ENCODE measurements around the gene OFD1.

The OFD1 gene

GRCh38 chrX:13752646-13753045, 18.1 kb downstream of the OFD1 start:
- no peak for DNase-seq

GRCh38 chrX:13754765-13755164, 20.2 kb downstream of the OFD1 start:
- no peak for DNase-seq

- no peak for DNase-seq
Measured at GRCh38 chrX:13755254-13755653, 20.7 kb downstream of the OFD1 start.

- no peak for DNase-seq
Measured at GRCh38 chrX:13756381-13756780, 21.8 kb downstream of the OFD1 start.

GRCh38 chrX:13759152-13759718, 24.7 kb downstream of the OFD1 start:
- no peak for DNase-seq

- no peak for DNase-seq
Measured at GRCh38 chrX:13760426-13760825, 25.9 kb downstream of the OFD1 start.

DNA sequence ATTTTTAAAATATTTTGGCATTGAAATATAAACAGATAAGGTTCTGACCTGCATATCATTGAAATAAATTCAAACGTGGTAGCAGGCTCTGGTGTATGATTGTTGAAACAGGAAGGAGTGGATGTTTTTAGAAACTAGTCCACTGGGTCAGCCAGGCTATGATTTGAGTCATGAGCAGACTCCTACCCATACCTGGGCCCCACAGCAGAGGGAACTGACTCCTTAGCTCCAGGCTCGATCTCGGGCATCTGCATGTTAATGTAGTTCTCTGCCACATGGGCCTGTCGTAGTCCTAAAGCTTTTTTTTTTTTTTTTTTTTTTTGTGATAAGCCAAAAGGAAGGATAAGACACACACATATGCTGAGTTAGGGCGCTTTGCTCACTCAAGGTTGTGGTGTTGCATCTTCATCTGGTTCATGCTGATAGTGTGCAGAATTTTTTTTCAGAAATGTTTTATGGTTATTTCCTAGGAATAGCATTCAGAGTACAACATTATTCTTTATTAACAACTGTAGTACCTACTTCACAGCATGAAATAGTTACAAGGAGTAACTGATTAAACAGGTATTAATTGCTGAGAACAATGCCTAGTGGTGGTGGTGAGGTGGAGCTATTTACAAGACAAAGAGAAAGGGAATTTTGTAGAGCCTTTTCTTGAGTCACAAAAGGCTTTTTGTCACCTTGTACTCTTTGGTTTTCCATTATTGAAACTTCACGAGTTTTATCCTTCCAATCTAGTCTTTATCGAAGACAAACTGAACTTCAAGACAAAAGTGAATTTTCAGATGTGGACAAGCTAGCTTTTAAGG, 27.3 kb downstream of the OFD1 start:
- DNase-seq: no peak

GRCh38 chrX:13763489-13763888, 28.9 kb downstream of the OFD1 start:
- DNase-seq: no peak

DNA sequence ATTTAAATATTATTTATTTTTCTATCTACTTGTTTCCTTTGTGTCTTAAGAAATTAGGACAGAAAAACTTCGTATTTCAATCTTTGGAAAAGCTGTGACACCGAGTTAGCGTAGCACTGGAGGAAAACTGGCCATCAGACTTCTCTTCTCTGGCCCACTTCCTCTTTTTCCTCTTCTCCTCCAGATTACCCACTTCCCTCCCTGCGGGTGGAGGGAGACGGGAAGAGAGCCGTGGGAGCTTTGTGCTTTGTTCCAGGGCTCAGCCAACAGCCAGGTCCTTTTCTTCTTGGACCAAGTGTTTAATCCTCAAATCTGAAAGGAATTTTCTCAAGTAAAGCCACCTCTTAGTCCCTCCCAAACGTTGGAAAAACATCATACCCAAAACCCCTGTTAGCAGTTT, 29.7 kb downstream of the OFD1 start:
- DNase-seq: no peak

DNA sequence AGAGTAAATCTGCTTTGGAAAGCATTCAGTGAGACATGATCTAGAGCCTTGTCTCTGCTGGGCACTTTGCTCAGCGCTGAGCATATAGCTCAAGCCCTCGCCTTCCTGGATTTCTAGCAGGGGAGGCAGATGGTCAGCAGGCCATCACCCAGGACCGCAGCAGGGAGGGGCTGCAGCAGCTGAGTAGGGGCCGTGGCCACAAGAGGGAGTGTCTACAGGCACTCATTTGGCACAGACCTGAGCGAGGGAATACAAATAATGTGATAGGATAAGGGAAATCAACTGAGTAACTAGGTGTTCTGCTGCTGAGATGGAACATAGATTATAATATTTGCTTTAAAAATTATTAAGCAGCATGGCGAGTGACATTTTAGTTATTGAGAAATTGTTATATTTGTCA, 30.2 kb downstream of the OFD1 start:
- DNase-seq: peak in 1 of 2 experiments; percentile 13

GRCh38 chrX:13768939-13769338, 34.4 kb downstream of the OFD1 start:
- no peak for DNase-seq

DNA sequence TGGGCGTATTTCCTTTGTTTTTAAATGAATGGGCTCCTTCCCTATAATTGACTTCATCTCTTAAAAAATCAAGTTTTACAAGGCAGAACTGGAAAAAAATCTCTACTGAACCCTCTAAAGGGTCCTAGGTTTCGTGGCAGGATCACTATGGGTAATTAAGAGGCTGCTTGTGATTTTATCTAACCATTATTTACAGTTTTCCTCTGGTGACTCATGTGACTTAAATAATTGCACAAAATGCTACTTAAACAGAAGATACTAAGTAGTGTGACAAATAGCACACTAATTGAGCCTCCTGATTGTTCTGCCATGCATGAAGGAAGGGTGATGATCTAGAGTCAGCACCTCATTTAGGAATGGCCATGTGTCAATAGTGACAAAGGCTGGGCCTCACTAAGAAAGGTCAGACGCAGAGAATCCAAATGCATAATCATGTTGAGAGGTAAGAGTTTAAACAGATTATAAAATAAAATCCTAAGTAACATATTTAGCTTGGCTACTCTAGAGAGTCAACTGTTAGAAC, 35.5 kb downstream of the OFD1 start:
- no peak for DNase-seq

- DNase-seq: no peak
Measured at GRCh38 chrX:13774696-13775095, 40.1 kb downstream of the OFD1 start.

DNA sequence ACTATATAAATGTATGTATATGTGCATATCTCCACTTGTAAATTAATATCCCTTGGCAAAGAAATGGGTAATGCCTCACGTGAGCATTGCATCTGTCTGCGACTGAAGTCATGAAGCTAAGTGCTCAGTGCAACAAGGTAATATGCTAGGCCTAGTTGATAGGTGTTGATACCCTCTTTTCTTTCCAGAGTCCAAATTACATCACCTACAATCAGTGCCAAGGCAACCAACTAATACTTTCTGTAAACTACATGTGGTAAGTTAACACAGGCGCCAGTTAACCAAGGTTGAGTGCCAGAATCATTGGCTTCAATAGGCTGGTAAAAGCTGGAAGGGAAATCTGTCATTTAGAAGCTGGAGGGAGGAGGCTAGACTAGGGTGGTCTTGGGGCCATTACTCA, 41.3 kb downstream of the OFD1 start:
- DNase-seq: no peak

DNA sequence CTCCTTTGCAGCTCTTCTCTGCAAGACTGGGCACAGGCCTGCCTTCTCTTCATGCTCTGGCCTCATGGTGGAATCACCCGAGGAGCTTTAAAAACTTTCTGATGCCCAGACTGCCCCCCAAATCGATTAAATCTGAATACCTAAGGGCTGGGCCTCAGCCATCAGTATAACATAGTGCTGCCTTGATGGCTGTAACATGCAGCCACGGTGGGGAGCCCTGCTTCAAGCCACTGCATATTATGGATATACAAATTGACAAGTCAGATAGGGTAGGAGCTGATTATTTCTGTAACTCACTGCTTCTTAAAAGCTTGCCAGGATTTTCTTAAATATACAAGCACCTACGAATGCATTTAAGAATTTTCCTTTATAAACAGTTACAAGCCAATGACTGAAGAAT, 41.8 kb downstream of the OFD1 start:
- no peak for DNase-seq

DNA sequence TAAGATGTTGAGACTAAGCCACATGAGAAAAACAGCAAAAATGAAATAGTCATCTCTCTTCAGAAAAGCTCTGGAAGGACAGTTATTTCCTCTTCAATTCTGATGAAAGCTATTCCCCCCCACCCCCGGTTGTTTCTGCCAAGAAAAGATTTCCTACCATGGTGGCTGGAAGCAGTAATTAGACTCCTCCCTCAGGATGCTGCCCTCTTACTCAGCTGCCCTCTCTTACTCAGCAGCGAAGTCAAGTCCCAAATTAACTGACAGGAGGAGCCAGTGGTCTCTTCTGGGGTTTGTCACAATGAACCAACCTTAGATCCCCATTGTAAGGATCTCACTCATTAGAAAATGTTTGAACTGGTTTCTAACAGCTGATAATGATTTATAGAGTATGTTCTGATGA, 44.4 kb downstream of the OFD1 start:
- DNase-seq: no peak

DNA sequence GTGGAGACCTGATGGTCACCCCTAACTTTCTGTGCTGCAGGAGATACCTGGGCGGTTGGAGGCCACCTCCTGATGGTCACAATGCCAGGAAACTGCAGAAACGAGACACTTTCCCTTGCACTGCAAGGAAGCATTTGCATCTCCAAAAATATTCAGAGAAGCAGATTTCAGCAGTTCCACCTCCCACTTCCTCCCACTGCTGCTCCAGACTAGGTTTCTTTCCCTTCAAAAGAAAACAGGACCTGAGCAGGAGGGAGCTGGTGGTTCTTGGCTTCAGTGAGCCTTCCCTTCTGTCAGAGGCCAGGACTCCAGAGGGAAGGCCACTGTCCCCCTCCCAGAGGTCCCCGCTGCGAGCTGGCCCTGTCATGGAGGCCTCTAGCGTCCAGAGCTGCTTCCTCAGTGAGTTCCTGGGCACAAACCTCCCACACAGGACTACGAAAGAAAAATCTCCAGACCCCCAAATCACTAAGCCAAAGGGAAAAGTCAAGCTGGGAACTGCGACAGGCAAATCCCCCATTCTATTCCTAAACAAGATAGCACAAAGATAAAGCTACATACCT, 46.4 kb downstream of the OFD1 start:
- DNase-seq: no peak

DNA sequence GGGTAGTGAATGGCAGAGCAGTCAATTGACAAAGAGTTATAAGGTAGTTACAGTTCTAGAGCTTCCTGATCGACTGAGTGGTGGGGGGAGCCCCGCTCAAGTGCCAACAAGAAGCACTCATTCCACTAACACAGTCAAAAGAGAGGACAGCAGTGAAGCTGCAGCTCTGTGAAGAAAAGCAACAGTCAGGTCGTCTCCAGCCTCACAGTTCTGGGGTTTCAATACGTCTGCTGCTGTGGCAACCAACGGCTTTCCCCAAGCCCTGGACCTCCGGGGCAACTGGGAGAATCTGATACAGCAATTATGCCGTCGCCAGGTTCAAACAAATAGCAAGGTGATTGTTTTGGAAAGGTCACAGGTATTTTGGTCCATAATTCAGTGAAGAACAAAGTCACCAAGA, 51.5 kb downstream of the OFD1 start:
- DNase-seq: peak; percentile 74 to 84

- peak in 1 of 2 experiments; percentile 30 for DNase-seq
Measured at GRCh38 chrX:13790206-13791131, 55.9 kb downstream of the OFD1 start.

DNA sequence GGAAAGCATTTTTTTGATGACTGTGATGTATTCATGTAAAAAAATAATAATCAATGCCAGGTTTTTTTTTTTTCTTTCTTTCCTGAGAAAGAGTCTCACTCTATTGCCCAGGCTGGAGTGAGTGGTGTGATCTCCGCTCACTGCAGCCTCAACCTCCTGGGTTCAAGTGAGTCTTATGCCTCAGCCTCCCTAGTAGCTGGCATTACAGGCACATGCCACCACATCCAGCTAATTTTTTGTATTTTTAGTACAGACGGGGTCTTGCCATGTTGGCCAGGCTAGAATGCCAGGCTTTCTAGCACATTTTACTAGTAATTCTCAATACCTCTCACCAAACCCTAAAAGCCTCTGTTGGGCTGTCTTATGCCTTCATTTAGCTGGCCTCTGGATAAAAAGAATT, 56.6 kb downstream of the OFD1 start:
- DNase-seq: no peak

GRCh38 chrX:13791559-13791958, 57.0 kb downstream of the OFD1 start:
- DNase-seq: peak; percentile 8 to 18

- no peak for DNase-seq
Measured at GRCh38 chrX:13793897-13794296, 59.3 kb downstream of the OFD1 start.

GRCh38 chrX:13794417-13794816, 59.9 kb downstream of the OFD1 start:
- no peak for DNase-seq
